ENCODE measurements around the gene SHC3.

DNA sequence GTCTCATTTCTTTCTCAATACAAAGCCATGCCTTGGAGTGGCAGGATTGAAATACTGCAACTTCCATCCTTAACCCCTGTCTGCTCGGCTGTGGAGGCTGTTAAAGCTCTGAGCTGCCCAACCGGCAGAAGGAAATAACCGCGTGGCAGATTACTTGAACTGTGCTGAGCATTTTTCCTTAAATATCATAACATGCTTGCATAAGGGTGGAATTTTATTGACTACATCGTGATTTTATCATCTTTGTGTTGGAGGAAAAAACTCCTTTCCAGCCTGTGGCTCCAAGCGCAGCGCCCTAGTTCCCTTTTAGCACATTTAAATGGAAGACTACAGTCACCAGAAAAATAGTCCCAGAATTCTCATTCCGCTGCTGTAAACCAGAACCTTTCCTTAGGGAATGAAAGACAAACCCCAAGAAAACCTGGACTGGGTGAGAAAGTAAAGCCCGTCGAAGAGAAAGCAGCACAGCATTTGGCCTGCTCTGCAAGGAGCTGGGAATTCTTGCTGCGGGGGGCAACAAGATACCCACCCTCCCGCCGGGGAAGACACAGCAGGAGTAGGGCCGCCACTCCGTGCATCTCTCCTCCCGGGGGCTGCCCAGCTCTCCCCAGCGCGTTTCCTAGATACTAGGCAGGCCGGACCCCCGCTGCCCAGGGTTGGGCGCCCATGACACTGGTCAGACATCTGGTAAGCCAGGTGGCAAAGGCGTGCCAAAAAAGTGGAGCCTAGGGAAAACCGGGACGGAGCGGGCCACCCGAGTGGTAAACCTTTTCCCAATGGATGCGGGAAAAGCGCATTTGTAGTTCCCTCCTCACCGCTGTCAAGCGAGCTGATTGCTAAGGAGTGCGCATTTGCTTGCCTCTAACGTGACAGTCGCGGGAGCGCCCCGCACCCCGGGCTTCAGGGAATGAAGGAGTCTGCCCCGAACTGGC is 1.3 kb downstream of the SHC3 start:
- TF ChIP-seq, protein P1, sequence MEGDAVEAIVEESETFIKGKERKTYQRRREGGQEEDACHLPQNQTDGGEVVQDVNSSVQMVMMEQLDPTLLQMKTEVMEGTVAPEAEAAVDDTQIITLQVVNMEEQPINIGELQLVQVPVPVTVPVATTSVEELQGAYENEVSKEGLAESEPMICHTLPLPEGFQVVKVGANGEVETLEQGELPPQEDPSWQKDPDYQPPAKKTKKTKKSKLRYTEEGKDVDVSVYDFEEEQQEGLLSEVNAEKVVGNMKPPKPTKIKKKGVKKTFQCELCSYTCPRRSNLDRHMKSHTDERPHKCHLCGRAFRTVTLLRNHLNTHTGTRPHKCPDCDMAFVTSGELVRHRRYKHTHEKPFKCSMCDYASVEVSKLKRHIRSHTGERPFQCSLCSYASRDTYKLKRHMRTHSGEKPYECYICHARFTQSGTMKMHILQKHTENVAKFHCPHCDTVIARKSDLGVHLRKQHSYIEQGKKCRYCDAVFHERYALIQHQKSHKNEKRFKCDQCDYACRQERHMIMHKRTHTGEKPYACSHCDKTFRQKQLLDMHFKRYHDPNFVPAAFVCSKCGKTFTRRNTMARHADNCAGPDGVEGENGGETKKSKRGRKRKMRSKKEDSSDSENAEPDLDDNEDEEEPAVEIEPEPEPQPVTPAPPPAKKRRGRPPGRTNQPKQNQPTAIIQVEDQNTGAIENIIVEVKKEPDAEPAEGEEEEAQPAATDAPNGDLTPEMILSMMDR (conservative IDR thresholded peaks at IDR 0.05 in 1 of 2, IDR thresholded peaks at IDR 0.05 in 1 of 2; ENCODE audit: extremely low read depth in 1 of 2, insufficient read depth in 1 of 2, low read depth in 1 of 2, low read length in 2 of 2), result no peak
- TF ChIP-seq EZH2 (IDR thresholded peaks at IDR 0.05; ENCODE audit: borderline replicate concordance, low read length), result peak; percentile 19

Measured in mammary epithelial cell (primary cell).